HUDEP-2 (cell line): ENCODE measurements around the gene FGF12.

Source experiments
- DNase-seq, 76 experiments: peaks; one replicate each; lab custom pipeline; 2025; ENCODE audit not compliant: unreplicated experiment in 76 of 76; lab: John Stamatoyannopoulos, UW

The FGF12 gene

DNA sequence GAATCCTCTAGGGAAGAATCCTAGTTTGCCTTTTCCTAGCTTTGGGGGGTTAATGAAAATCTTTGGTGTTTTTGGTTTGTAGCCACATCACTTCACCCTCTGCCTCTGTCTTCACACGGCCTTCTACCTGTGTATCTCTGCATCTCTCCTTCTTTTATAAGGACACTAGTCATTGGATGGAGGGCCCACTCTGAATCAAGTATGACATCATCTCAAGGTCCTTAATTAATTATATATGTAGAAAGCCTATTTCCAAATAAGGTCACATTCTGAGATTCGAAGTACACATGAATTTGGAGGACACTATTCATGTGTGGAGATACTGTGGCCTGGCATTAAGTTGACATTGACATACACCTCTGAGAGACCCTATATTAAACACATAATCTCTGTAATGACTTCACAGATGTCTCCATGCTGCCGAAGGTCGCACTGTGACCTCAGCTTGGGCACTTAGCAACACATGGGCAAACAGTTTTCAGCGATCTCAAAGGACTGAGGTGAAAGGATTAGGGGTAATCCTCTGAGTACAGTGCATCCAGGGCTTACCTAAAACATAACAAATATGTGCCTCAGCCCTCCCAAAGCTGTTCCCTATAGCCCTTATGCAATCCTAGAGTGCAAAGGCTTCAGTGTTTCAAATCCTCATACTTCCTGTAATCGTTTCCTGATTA, 446.0 kb downstream of the FGF12 start:
- DNase-seq = no peak

DNA sequence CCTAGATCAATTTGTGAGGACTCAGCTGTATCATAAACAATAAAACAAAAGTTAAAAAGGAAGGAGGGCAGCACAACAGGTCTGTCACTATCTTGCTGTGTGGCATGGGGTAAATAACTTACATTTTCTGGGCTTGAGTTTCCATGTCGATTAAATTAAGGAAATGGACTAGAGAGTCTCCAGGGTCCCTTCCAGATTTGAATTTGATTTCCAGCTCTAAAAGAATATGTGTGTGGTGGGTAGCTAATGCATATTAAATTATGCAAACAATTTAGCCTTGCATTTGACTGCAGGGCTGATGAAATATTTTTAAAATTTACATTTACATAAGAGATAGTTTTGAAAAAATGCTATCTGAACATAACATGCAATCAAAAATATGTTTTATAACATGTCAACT, 447.7 kb downstream of the FGF12 start:
- DNase-seq = no peak

DNA sequence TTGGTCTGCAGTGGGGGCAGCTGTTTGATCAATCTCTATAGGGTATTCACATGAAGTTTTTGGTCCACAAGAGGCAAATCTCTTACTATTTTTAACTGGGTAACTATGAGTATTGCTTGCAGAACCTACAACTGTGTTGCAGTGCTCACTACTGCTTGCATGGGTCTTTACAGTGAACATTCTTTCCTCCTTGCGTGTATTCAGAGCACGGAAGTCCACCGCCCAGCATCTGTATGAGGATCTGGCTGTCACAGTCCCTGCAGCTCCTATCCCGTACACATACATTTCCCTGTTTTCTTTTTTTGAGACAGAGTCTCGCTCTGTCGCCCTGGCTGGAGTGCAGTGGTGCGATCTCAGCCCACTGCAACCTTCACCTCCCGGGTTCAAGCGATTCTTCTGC, 449.9 kb downstream of the FGF12 start:
- no peak for DNase-seq

GRCh38 chr3:192275741-192276355, 451.5 kb downstream of the FGF12 start:
- no peak for DNase-seq

GRCh38 chr3:192273697-192274010, 453.7 kb downstream of the FGF12 start:
- DNase-seq = no peak

DNA sequence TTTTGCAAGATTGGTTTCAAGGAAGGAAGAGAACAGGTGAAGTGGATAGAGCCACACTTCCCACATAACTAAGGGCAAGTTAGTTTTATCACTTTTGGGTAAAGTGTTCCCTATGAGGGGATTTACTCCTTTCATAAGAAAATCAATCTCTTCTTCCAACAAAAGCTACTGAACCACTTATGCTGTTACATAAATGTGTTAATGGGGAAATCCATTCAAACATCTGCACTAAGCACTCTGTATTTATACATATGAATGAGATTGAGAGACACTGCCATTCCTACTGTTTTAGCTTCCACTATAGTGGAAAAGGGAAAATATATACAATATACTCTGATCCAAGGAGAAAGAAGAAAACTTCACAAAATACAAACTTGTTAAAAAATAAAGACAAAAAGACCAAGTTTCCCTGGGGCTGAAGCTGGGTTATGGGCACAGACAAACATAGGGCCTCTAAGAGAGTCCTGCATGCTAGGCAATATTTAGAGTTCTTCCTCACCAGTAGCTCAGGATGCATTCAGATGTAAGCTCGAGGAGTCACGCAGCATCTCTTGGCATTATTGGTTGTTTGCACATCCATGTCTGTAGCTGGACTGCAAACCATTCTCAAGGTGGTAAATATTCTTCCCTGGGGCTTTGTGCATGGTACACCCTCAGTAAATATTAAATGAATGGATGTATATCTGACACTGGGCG, 454.2 kb downstream of the FGF12 start:
- DNase-seq = no peak

GRCh38 chr3:192262001-192262400, 465.3 kb downstream of the FGF12 start:
- no peak for DNase-seq

GRCh38 chr3:192261135-192261534, 466.2 kb downstream of the FGF12 start:
- no peak for DNase-seq

DNA sequence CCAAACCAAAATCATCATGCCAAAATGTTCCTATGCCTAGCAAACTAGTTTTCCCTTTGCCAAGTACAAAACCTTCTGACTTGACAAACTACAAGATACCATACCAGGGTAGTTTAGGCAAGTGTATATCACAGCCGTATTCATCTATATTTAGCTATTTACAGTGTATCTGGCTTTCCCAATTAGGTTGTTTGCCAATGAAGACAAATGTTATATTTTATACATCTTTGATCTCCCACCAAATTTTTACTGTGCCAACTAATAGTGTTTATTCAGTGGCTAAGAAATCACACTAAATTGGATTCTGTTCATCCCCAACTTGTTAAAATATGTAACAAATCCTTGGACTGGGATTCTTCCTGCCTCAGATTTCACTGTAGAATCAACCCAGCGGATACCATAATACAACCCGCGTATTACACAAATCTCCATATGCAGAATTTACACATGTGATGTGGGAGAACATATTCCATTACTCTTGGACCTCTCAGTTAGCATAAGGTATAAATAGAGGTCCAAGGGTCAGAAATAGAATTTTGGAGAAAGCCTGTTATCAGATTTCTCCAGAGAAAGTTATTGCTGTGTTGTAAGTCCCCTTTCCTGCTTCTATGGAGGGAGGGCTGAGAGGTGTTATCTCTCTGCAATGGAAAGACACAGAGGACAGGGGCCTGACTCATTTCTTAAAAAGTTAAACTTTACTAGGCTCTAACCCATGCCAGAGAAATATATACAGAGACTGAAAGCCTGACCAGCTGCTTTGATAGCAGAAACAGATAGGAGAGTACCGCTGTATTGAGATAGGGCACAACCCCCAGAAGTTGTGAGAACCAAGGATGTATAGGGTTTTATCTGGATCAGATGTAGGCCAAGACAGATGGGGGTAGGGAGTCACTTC, 467.0 kb downstream of the FGF12 start:
- DNase-seq = no peak

- no peak for DNase-seq
These were observed 467.7 kb downstream of the FGF12 start for GRCh38 chr3:192259661-192260060.

DNA sequence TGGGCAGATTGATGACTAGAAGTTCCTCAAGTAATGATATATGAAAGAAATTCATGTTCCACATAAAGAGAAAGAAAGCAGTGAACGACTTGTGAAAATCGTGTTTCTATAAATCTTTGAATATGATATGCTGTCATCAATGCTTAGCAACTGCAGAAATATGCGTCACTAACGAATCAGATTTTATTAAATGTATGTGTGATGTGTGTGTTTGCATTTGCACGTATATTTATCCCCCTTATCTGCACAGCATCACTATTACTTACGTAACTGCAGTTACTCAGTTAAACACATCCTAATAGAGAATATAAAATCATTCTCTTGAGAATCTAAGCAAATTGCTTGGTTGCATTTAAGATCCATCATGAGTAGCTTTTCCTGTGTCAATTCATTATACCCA, 468.6 kb downstream of the FGF12 start:
- no peak for DNase-seq

GRCh38 chr3:192255839-192256238, 471.5 kb downstream of the FGF12 start:
- DNase-seq = no peak

DNA sequence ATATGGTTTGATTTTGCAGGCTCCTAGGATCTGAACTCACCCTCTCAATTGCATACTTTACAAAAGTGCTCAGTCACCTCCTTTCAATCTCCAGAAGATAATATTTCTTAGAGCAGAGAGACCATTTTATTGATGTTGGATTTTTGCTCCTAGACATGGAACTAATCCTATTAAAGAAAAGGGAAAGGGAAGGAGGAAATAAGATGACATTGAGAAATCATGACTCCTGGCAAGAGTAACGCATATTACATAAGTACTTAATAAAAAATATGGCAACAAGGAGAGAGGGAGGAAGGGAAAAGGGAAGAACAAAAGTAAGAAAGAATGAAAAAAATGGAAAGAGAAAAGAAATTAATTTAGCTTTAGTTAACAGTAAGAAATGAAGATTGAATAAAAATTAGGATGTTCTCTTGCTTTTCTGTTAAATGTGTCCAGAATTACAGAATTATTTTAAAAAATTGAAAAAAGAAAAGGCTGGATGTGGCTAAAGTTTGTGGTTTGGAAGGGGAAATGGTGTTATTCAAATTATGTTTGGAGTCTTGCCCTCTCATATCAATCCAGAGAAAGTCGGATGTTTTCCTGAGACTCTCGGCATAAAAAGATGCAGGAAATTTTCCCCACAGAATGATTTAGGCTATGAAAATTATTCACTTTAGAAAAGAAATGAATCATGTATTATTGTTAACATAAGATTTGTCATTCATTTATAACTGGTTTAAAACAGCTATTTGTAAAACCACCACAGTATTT, 474.0 kb downstream of the FGF12 start:
- DNase-seq = no peak

GRCh38 chr3:192249516-192249915, 477.8 kb downstream of the FGF12 start:
- no peak for DNase-seq

GRCh38 chr3:192246847-192247559, 480.3 kb downstream of the FGF12 start:
- DNase-seq = no peak

DNA sequence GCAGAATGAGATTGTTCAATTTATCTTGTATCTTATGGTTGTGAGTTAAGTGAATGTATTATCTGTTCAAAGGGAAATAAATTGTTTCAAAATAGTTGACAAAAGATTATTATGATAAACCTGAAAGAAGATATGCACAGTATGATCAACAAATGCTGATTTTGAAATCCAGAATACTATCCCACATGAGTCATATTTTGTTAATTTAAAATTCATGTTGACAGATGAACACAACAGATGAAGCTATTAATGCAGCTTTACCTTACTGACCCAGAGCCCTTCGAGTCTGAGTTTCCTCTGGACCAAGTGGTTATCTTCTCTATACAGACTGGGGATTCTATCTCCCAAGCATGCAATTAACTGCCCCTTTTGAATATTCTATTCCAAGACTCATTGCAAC, 482.8 kb downstream of the FGF12 start:
- DNase-seq = no peak

GRCh38 chr3:192239956-192240355, 487.4 kb downstream of the FGF12 start:
- no peak for DNase-seq

DNA sequence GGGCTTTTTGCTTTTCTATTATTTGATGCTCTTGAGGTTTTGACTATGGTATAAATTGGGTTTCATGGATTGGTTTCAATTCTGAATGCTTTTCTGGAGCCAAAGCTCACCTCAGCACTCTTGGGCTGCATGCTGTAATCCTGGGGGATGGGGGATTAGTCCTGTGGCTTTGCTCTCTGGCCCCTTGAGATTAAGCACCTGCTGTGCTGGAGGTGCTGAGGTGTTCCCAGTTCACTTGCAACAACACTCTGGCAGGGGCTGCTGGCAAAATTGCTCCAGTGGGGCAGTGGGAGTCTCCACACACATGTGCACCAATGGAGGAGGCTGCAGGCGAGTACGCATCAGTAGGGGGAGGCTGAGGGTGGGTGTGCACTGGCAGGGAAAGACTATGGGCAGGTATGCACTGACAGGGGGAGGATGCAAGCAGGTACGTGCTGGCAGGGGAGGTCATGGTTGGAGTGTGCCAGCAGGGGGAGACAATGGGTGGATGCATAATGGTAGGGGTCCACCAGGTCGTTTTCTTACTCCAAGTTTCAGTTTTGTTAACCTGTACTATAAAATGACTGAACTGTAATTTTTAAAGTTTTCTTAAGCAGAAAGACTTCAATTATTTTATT, 489.2 kb downstream of the FGF12 start:
- no peak for DNase-seq

DNA sequence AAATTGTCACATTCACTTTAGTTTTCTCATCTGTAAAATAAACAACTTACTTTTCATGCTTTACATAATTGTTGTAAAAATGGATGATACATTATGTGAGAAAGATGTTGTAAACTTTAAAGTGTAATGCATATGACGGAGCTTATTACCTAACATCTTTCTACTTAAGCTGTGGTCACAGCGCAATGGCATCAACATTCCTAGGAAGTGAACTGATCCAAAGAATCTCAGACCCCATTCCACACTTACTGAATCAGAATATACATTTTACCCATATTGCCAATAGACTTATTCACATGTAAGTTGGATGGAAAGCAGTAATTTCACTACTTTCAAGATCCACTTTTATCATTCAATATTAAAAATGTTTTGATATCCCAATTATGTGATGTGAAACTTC, 497.5 kb downstream of the FGF12 start:
- DNase-seq = no peak
